ENCODE data around the gene EXOC4.

The EXOC4 gene

DNA sequence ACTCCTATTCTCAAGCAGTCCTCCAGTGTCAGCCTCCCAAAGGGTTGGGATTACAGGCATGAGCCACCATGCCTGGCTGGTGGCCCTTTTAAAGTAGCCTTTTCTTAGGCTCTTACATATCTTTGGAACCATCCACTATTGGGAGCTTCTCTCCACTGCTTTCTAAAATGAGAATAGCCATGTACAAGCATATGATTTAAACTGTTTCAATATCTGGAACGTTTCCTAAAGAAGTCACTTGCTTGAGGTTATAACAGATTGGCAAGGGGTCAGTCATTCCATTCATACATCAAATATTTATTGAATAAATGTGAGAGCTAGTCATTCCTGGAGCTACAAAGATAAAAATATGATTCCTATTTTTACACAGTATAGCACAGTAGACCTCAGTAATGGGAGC lies 776.9 kb downstream of the EXOC4 start:
- DNase-seq (ENCODE audit: low spot score): no peak

DNA sequence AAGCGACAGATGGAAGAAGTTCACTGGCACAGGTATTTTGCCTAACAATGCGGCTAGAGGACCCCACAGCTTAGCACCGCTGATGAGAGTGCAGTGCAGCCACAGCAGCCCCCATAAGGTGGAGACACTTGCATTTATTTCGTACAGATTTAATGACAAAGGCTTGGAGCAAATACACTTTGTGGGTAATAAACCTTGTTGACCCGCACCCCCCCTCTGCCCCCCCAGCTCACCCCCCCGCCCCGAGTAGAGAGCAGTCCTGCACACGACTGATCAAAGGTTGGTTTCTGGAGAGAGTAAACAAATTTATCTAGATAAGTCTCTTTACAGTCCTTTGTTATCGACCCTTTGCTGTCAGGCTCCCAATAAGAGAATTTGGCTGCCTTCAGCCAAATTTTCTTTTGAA lies 777.6 kb downstream of the EXOC4 start:
- no peak for DNase-seq (ENCODE audit: low spot score)

DNA sequence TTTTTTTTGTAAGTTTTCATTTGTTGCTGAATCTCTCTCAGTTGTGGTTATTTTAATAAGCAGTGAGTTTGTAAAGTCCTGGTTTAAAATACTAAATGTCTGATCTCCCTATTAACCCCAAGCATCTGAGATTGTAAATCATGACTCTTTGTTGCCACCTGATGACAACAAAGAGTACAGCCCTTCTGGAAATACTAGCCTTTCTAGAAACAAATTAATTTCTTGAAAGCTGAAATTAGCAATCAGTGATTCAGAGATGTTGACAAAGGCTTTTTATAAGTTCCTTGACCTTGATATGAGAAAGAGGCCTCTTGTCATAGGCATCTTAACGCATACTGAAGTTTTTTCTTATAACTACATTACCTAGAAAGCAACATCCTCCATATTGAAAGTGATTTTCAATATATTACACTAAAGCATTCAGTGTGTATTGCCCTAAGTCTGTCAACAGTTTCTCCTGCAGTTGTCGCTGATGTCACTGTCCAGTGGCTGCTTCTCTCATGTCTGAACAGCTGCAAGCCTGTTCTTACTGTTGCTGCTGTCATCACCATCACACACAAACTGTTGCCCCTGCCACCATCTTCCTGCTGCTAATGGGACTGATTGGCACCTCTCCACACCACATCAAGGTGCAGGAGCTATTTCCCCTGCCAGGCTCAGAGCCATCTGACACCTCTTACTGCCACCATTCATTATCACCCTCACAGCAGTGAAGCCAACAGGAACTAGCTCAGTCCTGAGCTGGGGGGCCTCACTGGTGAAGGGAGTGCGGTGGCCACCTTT lies 779.1 kb downstream of the EXOC4 start:
- no peak for DNase-seq (ENCODE audit: low spot score)

DNA sequence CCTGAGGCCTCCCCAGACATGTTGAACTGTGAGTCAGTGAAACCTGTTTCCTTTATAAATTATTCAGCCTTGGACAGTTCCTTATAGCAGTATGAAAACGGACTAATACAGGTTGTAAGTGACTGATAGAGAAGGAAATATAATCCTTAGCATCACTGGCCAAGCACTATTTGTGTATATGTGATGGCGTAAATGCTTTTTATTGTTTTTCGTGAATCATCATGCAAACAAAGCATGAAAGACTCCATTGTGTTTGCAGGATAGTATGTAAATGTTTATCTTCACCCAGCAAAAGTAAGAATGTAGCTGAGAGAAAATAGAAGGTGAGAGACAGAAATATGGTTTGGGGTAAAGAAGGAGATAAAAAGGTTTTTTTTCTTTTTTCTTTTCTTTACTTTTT lies 781.8 kb downstream of the EXOC4 start:
- no peak for DNase-seq (ENCODE audit: low spot score)

DNA sequence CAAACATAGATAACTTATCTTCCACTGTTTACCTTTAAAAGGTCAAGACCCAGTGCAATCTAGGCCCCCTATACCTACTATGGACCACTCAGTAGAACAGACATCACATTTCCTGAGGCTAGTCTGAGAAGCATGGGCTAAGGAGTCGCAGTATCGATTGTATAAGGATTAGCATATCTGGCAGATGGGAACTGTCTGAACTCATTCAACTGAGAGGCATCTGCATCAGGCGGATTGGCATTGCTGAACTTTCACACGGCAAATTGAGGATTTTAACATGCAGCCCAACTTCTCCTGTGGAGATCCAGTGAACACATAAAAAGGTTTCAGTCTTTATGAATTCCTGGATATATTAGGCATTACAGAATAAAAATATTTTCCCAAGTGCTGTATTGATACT lies 785.1 kb downstream of the EXOC4 start:
- no peak for DNase-seq (ENCODE audit: low spot score)

DNA sequence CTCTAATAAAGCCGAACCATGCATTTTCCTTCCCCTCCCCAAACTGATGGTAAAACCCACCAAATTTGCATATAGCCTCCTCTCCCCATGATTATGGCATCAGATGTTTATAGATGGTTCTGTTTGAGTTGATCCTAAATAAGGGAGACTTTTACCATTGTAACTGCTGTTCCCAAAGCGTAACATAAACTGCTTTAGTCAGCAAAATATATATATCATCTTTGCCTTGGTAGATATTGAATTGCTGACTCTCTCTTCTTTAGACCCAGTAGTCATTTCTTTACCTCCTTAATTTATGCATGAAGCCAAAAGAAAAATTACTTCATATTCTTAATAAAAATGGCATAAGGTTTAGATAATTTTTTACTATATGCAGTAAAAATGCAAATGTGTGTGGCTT lies 788.1 kb downstream of the EXOC4 start:
- no peak for DNase-seq (ENCODE audit: low spot score)

DNA sequence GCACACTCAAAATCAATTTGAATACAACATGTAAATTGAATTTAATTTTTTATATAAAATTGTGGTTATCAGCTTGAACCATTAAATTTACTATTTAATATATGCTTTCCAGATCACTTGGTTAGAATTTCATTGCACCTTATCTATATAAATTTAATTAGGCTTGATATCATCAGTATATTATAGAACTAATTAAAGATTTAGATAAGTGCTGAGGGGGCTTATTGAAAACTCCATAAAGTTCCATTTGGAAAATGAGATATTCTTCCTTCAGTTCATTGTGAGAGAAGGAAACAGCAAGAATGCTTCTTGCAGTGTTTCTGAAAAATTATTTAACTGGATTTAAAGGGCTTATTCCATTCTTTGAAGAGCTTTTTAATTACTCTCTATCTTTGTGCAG lies 788.6 kb downstream of the EXOC4 start:
- no peak for DNase-seq (ENCODE audit: low spot score)

DNA sequence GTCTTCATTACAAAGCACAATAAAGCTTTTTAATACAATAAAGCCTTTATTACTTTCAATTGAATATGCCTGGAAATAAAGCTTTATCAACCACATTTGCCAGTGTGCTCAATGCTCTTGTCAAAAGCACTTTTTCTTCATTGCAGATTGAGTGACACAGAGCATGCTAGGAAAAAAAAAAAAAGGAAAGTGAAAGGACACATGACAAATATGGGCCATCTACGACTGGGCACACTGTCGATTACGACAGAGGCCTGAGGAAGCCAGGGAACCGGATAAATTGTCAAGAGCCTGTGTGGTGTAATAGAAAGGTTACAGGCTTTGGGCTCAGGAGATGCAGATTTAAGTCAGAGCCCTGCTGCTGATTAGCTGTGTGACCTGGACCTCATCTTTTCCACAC lies 789.4 kb downstream of the EXOC4 start:
- DNase-seq (ENCODE audit: low spot score): peak; percentile 29

DNA sequence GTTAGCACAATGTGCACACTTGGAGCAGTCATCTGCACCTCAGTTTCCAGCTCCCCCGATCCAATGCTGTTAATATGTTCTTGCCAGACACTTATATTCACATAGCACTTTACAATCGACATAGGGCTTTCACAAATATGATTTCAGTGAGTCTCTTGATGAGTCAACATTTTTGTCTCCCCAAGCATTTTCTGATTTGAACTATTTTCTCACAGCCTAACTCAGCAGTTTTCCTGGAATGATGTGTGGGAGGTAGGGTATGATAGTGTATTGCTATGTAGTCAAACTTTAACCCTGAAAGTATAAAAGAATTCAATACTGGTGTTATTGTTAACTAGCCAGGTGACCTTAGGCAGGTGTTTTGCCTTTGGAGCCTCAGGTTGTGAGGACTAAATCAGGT lies 791.8 kb downstream of the EXOC4 start:
- no peak for DNase-seq (ENCODE audit: low spot score)

DNA sequence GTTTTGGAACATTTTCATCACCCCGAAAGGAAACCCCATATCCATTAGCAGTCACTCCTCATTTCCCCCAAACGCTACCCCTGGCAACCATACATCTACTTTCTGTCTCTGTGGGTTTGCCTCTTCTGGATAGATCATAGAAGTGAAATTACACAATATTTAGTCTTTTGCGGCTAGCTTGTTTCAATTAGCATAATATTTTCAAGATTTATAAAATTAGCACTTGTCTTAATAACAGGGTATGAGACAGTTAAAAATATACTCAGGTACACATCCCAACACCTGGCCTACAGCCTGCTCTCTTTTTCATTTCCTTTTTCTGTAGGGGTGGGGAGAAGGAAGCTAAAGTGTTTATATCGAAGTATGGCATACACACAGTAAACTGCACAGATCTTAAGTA lies 792.8 kb downstream of the EXOC4 start:
- no peak for DNase-seq (ENCODE audit: low spot score)

DNA sequence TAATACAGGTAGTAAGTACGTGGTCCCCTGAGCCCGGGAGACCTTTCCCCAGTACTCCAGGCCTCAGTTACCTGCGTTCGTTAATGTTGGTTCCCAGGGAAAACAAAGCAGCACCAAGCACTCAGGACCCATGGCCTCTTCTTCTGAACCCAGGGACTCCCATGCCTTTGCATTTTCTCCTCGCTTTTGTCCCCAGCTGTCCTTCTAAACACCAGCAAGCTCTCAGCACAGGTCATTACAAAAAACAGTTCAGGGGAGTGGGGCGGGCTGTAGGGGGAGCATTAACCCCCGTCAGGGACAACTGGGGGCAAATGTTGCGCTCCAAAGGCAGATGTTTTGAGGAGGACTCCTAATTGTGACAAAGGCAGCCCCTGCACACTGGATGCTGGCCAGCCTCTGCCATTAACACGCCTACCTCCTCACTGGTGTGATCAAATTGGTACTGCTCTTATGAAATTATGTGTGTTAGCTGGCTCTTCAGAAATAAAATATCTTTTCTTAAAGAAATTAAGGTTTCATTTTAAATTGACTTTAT lies 793.8 kb downstream of the EXOC4 start:
- no peak for DNase-seq (ENCODE audit: low spot score)

DNA sequence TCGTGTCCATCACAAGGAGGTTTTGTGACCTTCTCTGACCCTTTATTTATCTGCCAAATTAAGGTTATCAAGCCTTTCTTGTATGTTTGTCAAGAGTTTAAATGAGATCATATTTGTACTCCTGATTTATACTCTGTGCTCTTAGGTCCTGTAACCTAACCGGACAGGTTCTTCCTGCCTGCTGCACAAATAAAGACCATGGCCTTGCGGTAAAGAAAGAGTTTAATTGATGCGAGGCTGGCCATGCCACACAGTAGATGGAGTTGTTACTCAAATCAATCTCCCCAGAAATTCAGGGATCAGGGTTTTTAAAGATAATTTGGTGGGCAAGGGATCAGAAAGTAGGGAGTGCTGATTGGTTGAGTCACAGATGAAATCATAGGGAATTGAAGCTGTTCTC lies 794.8 kb downstream of the EXOC4 start:
- DNase-seq (ENCODE audit: low spot score): no peak

DNA sequence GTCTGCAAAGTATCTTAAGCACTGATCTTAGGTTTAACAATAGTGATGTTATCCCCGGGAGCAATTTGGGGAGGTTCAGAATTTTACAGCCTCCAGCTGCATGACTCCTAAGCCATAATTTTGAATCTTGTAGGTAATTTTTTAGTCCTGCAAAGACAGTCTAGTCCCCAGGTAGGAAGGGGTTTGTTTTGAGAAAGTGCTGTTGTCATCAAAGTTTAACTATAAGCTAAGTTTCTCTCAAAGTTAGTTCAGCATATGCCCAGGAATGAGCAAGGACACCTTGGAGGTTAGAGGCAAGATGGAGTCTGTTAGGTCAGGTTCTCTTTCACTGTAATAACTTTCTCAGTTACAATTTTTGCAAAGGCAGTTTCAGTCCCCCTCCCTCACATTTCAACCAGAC lies 795.3 kb downstream of the EXOC4 start:
- no peak for DNase-seq (ENCODE audit: low spot score)

DNA sequence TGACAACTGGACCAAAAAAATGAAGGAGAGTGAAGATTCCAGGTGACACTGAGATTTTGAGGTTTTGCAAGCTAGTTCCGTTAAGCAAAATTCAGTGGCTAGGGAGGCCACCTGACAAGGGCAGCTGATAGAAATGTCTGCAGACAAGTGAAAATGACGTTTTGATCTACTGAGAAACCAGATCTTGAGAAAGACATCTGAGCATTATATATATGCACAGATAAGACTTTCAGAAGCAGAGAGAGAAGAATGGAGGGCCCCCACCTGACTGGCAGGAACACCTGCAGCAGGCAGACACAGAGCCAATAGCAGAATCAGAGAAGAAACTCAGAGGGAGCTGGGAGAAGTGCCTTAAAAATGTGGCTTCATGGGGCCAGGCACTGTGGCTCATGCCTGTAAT lies 798.1 kb downstream of the EXOC4 start:
- no peak for DNase-seq (ENCODE audit: low spot score)

DNA sequence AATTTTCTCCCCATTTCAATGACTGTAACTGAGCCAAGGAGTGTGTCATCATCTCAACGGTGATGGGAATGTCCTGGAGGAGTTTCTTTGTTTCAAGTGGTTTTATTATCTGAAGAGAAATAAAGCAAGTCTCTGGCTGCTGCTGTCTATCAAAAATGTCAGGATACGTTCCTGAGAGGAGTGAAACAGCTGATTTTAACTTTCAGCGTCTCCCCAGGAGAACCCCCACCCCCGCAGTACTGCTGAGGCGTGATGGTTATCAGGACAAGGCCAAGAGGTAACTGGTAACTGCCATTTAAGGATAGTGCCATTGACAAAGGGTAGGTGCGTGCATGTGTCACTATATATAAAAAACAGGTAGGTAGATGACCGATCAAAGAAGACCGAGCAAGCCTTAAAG lies 803.9 kb downstream of the EXOC4 start:
- no peak for DNase-seq (ENCODE audit: low spot score)

DNA sequence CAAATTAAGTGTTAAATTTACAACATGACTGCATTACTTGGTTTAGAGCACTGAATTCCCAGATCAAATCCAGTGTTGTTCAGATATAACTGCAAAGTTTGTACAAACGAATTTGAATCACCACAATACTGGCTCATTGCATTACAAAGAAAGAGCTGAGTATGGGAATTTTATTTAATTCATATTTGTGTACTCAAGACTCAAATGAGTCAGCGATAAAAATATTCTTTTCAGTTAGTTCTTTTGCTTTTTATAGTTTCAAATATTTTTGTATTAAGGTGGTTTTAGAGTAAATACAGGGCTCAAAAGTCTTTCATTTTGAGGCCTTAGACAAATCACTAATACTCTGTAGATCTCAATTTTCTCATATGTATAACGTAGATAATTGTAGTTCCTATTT lies 805.6 kb downstream of the EXOC4 start:
- DNase-seq (ENCODE audit: low spot score): no peak

DNA sequence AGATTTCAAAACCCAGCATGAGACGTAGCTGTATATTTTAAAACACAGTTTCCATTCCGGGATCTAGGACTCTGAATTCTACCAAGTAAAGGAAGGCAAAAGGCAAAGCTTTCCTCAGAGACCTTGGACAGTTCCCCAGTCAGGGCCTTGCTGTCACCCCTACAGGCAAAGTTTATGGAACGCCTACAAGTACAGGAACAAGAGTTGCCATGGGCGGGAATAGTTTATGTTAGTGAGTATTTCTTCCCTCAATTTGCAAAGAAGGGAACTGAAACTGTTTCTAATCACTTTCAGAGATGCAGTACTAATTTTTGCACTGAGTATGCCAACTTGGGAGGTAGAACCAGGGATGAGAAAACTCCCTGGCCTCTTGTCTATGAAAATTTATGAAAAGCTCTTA lies 806.1 kb downstream of the EXOC4 start:
- no peak for DNase-seq (ENCODE audit: low spot score)

DNA sequence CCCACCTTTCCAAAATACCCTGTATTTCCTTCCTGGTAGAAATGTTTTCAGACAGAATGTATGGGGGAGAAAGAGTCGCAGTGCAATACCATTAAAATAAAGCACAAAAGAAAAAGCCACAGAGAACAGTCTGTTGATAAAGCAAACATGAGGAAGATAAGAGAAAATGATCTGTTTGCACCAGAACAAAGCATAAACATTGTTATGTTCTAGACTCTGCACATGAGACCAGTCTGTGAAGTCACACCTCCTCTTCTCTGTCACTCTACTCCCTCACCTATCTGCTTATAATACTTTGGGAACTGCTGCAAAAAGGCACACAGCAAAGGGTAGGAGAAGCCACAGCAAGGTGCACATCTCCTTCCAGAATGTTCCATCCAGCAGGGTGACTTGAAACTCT lies 807.0 kb downstream of the EXOC4 start:
- no peak for DNase-seq (ENCODE audit: low spot score)

DNA sequence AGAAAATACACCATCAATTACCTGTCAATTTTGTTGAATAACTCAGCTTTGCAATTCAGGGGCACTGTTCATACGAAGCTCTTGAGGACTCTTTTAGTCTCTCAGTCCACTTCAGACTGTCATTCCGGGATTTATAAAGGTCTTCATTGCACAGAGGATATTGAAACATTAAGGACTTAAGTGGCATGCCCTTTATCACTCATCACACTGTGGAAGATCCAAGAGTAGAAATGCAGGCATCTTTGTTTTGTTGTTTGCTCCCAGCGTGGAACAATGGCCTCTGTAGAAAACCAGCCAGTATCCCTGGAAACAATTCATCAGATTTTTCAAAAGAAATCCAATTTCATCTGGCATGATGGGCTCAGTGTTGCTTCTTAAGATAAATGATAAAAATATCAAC lies 808.0 kb downstream of the EXOC4 start:
- DNase-seq (ENCODE audit: low spot score): peak; percentile 37

DNA sequence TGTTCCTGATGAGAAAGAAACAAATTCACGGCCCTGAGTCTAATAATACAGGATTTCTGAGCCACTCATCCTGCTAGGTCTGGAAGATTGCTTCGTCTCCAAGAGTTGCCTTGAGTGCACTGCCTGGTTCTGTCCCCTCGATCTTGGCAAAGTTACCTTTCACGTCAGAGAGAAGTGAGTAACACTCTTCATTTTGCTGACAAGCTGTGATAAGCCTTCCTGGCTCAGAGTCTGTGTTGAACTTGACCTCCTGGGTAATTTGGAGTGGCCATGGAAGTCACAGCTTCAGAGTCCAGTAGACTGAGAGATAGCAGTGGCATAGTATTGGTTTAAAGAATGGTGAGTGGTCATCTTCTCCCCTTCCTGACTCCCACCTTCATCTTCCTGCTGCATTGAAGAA lies 809.6 kb downstream of the EXOC4 start:
- DNase-seq (ENCODE audit: low spot score): no peak

DNA sequence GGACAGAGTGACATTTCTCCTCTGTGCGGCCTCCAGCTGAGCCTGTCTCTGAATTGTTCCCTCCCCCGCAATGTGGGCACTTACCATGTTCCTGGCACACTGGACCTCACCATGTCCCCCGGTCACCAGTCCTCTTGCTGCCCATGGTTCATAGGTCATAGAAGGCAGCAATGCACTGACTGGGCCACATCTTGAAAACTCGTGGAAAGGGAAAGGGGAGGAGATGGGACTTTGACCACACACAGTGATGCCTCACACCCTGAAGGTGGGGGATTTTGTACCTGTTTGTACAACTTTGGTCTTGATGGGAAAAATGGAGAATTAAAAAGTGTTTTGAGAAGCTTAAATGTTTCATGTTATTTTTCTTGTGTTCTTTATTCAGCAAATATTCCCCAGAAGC lies 812.5 kb downstream of the EXOC4 start:
- DNase-seq (ENCODE audit: low spot score): no peak

DNA sequence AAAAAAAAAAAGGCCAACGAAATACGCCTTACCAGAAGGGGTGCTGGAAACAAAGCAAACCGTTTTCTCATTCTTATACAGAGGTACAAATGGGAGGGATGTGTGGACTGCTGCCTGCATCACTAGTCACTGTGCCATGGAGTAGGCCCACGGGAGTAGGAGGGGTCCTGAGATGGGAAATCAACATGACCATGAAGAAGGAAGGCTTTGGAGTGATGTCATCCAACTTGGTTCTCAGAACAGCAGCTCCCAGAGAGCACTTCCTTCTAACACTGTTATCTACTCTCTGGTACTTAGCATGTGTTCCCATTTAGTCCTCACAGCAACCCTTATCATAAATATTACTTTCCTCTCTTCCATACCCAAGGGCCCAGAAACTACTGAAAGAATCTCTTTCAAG lies 814.3 kb downstream of the EXOC4 start:
- no peak for DNase-seq (ENCODE audit: low spot score)

DNA sequence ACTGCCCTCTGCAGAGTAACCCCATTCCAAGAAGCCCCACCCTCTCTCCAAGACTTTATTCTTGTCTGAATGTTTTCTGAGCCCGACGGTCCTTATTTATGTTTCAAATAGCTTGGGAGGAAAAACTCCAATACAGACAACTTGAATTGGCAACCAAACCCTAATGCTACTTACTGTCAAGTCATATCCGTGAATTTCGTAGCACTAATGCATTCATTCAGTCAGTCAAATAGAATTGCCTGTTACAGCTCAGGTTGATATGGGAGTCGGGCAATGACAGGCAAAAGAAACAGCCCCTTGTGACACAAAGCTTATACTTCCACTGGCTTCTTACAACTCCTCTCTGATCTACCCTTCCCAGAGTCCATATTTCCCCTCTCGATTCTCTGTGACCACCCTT lies 815.8 kb downstream of the EXOC4 start:
- no peak for DNase-seq (ENCODE audit: low spot score)

DNA sequence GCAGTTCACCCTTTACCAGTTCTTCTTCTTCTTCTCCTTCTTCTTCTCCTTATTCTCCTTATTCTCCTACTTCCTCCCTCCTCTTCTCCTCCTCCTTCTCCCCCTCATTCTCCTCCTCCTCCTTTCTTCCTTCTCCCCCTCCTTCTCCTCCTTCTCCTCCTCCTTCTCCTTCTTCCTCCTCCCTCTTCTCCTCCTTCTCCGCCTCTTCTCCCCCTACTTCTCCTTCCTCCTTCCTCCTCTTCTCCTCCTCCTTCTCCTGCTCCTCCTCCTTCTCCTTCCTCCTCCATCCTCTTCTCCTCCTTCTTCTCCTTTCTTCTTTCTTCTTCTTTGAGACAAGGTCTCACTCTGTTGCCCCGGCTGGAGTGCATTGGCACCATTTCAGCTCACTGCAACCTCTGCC lies 816.3 kb downstream of the EXOC4 start:
- DNase-seq (ENCODE audit: low spot score): no peak

Measured in pons (tissue), 1 donor.